ENCODE data around the gene KCTD11. TPM values are rescaled to one million over a fixed set of nuclear protein-coding genes. Genes with fewer than 3 reads are reported as not detected.

The KCTD11 gene
- total and polyA plus RNA-seq, 2 of the 13 experiments (the other 11 are each of a cell fraction or from before 2014, with no cell fraction given) = 1.6 to 2.6 TPM

- TF ChIP-seq MAZ (IDR thresholded peaks at IDR 0.05; ENCODE audit: borderline replicate concordance, low read depth, low read length) (peak; percentile 41; the same call in 1 of the 2 replicates), MAZ (CRISPR knock-in tag; IDR thresholded peaks at IDR 0.05; ENCODE audit: low read depth) (peak; percentile 86), UBTF (CRISPR knock-in tag; IDR thresholded peaks at IDR 0.05) (peak; percentile 78), ZNF766 (CRISPR knock-in tag; IDR thresholded peaks at IDR 0.05; ENCODE audit: borderline replicate concordance) (peak; percentile 81; the same call in 1 of the 2 replicates), ZSCAN5A (CRISPR knock-in tag; IDR thresholded peaks at IDR 0.05; ENCODE audit: borderline replicate concordance) (no peak), HDAC6 (IDR thresholded peaks at IDR 0.05; ENCODE audit: low read depth, low read length) (no peak), PPARG (CRISPR knock-in tag; conservative IDR thresholded peaks at IDR 0.05) (no peak), MEF2D (CRISPR knock-in tag; IDR thresholded peaks at IDR 0.05) (peak; percentile 25; the same call in 1 of the 2 replicates), JARID2 (CRISPR knock-in tag; IDR thresholded peaks at IDR 0.05; ENCODE audit: insufficient replicate concordance) (peak; percentile 81), ARID3A (IDR thresholded peaks at IDR 0.05; ENCODE audit: low read depth, low read length) (no peak), BORCS8-MEF2B (CRISPR knock-in tag; IDR thresholded peaks at IDR 0.05) (peak; percentile 38; the same call in 1 of the 2 replicates), FOXC1 (CRISPR knock-in tag; IDR thresholded peaks at IDR 0.05; ENCODE audit: borderline replicate concordance) (no peak; the same call in 1 of the 2 replicates), SIX4 (CRISPR knock-in tag; IDR thresholded peaks at IDR 0.05) (no peak; the same call in 1 of the 2 replicates), ZBTB7A (CRISPR knock-in tag; IDR thresholded peaks at IDR 0.05) (peak; percentile 17; the same call in 1 of the 2 replicates), HIC2 (CRISPR knock-in tag; IDR thresholded peaks at IDR 0.05; ENCODE audit: low read depth) (peak; percentile 61; the same call in 1 of the 2 replicates), ZNF350 (CRISPR knock-in tag; IDR thresholded peaks at IDR 0.05; ENCODE audit: borderline replicate concordance, low read depth) (peak; percentile 49; the same call in 1 of the 2 replicates), THAP9 (CRISPR knock-in tag; IDR thresholded peaks at IDR 0.05; ENCODE audit: borderline replicate concordance) (peak; percentile 47; the same call in 1 of the 2 replicates), HMG20B (CRISPR knock-in tag; conservative IDR thresholded peaks at IDR 0.05) (no peak)
Observed at GRCh38 chr17:7394452-7395191, 42.7 kb downstream of the KCTD11 start, which contains the start of gene PLSCR3 (continued).
